Measurements from ENCODE around the gene CDC73. TPM values are rescaled to one million over a fixed set of nuclear protein-coding genes. Genes with fewer than 3 reads are reported as not detected.

The CDC73 gene
- total RNA-seq, 1 experiment from 2014 or later, result 62.5 TPM

GRCh38 chr1:193143285-193143684, 21.5 kb downstream of the CDC73 start:
- Histone ChIP-seq H2BK20ac (ENCODE audit: low read depth, low read length, poor library complexity, severe bottlenecking) (no peak overlapping the region), H3K9me3 (ENCODE audit: control insufficient read depth, low read depth, low read length) (no peaks in the 10 kb centered on the region), H3K14ac (ENCODE audit: insufficient read depth, low read length) (no peak overlapping the region), H3K23me2 (ENCODE audit: insufficient read length, low read depth, low read length, poor library complexity, severe bottlenecking) (no peaks in the 10 kb centered on the region), H3K79me2 (ENCODE audit: insufficient read depth, low read length) (no peaks in the 10 kb centered on the region), H2BK15ac (ENCODE audit: low read depth, low read length) (no peak overlapping the region), H3K27me3 (ENCODE audit: insufficient read depth, low read length) (no peaks in the 10 kb centered on the region; the same call in 1 of the 2 replicates), H4K8ac (replicated peaks; ENCODE audit: insufficient read length, low read depth, low read length) (no peak overlapping the region), H4K20me1 (ENCODE audit: control insufficient read depth, insufficient read depth, insufficient read length) (no peaks in the 10 kb centered on the region), H3K4ac (ENCODE audit: low read depth, low read length) (no peak overlapping the region), H2AFZ (ENCODE audit: low read length) (no peak overlapping the region), H3T11ph (ENCODE audit: low read length) (no peak overlapping the region), H3K56ac (ENCODE audit: insufficient read length, low read depth, low read length) (no peak overlapping the region), H3K4me2 (ENCODE audit: insufficient read depth, insufficient read length, low read length) (no peak overlapping the region), H4K5ac (ENCODE audit: insufficient read length, low read depth, low read length) (no peak overlapping the region), H3K79me1 (ENCODE audit: insufficient read depth, low read depth, low read length, poor library complexity, severe bottlenecking) (no peaks in the 10 kb centered on the region), H3K9ac (ENCODE audit: extremely low read depth, insufficient read length, low read length) (no peak overlapping the region), H3K4me1 (ENCODE audit: insufficient read depth, low read length) (peaks cover 4% of the 10 kb centered on the region; the same call in 1 of the 2 replicates), H3K23ac (ENCODE audit: insufficient read length, low read depth, low read length) (no peak overlapping the region), H2BK5ac (ENCODE audit: insufficient read length, low read length) (no peak overlapping the region), H2BK12ac (ENCODE audit: insufficient read length, low read depth, low read length) (no peak overlapping the region), H3K27ac (ENCODE audit: insufficient read length, low read depth, low read length) (no peak overlapping the region), H2BK120ac (ENCODE audit: low read depth, low read length, poor library complexity, severe bottlenecking) (no peak overlapping the region), H4K91ac (ENCODE audit: insufficient read length, low read depth, low read length) (no peak overlapping the region), H3K18ac (ENCODE audit: insufficient read length, low read depth, low read length) (no peak overlapping the region), H2AK5ac (ENCODE audit: insufficient read length, low read length) (no peak overlapping the region)
- no peak overlapping the region for H3K4me3 Mint-ChIP-seq
- H3K9me3 Mint-ChIP-seq, result no peaks in the 10 kb centered on the region
- H3K27ac Mint-ChIP-seq, result 0 out of 7 replicates have a peak overlapping the region, but pooled peaks of 1 of the 3 experiments have one; percentile 25
- no peaks in the 10 kb centered on the region for H3K27me3 Mint-ChIP-seq (ENCODE audit: low read depth)
- DNase-seq, result no peak
- H3K36me3 Mint-ChIP-seq (ENCODE audit: insufficient read depth in 1 of 3, low read depth in 3 of 3), result peaks cover 33 to 59% (median 57%) of the 10 kb centered on the region in 3 experiments; a peak in 6 of 7 replicates
- peaks cover 7 to 10% of the 10 kb centered on the region in 2 experiments for H3K4me1 Mint-ChIP-seq
- no CpG with 5 or more reads among the region's 1 CpG for WGBS (ENCODE audit: extremely low coverage, insufficient read length, low lambda C conversion rate)
- TF ChIP-seq CTCF (conservative IDR thresholded peaks at IDR 0.05), result peak; percentile 50

Data from H9 (cell line).